Hepatocyte (in vitro differentiated cells): ENCODE results near the gene ARHGEF4. TPM values are rescaled to one million over a fixed set of nuclear protein-coding genes. Genes with fewer than 3 reads are reported as not detected.
"Not testable (repeated sequence)": the region's sequence is repeated elsewhere in the genome, so short reads cannot be mapped to it uniquely, and the experiment has no call there.

Experiments used
- DNase-seq: peaks from one replicate; pipeline ENCODE4 v3.0.0-alpha.2; 2016; ENCODE audit warnings: low spot score
- H2AFZ ChIP-seq: fragments of 200-600 bp; sonication (generic); 2 replicates; pipeline ENCODE4 v1.6.0; 2016; ENCODE audit warnings: antibody characterized with exemption, mild to moderate bottlenecking
- H3K27ac ChIP-seq: fragments of 200-600 bp; sonication (generic); 2 replicates; pipeline ENCODE4 v1.5.1; 2016; ENCODE audit warnings: mild to moderate bottlenecking
- H3K27me3 ChIP-seq: fragments of 200-600 bp; sonication (generic); 2 replicates; pipeline ENCODE4 v1.6.1; 2016
- H3K36me3 ChIP-seq: fragments of 200-600 bp; sonication (generic); replicated peaks from 2 replicates; pipeline ENCODE4 v1.5.1; 2016; ENCODE audit warnings: low read depth; ENCODE audit not compliant: insufficient read depth
- H3K4me1 ChIP-seq: fragments of 200-600 bp; sonication (generic); 2 replicates; pipeline ENCODE4 v1.5.1; 2016; ENCODE audit warnings: mild to moderate bottlenecking, moderate library complexity; ENCODE audit not compliant: insufficient read depth
- H3K4me2 ChIP-seq: fragments of 200-600 bp; sonication (generic); 2 replicates; pipeline ENCODE4 v1.6.0; 2016
- H3K4me3 ChIP-seq: fragments of 200-600 bp; sonication (generic); 2 replicates; pipeline ENCODE4 v1.5.1; 2016; ENCODE audit warnings: mild to moderate bottlenecking
- H3K79me2 ChIP-seq: fragments of 200-600 bp; sonication (generic); 2 replicates; pipeline ENCODE4 v1.6.0; 2017; ENCODE audit warnings: mild to moderate bottlenecking
- H3K9me2 ChIP-seq: fragments of 200-600 bp; sonication (generic); replicated peaks from 2 replicates; pipeline ENCODE4 v1.6.0; 2017; ENCODE audit warnings: mild to moderate bottlenecking; ENCODE audit not compliant: insufficient read depth
- H3K9me3 ChIP-seq: fragments of 200-600 bp; sonication (generic); 2 replicates; pipeline ENCODE4 v1.5.1; 2016; ENCODE audit warnings: low read depth, mild to moderate bottlenecking
- H4K20me1 ChIP-seq: fragments of 200-600 bp; sonication (generic); 2 replicates; pipeline ENCODE4 v1.6.0; 2016; ENCODE audit warnings: mild to moderate bottlenecking; ENCODE audit not compliant: insufficient read depth, poor library complexity, severe bottlenecking
- EZH2 ChIP-seq: fragments of 200-600 bp; sonication (generic); IDR thresholded peaks from 2 replicates; pipeline ENCODE4 v1.6.1; 2016; ENCODE audit warnings: antibody characterized with exemption, mild to moderate bottlenecking, borderline replicate concordance
- EZH2phosphoT487 ChIP-seq: fragments of 200-600 bp; sonication (generic); IDR thresholded peaks from one replicate; pipeline ENCODE4 v1.6.1; 2018; ENCODE audit warnings: antibody characterized with exemption, mild to moderate bottlenecking, low read depth, moderate library complexity; ENCODE audit not compliant: unreplicated experiment, severe bottlenecking
- WGBS: methylation state at CpG from one replicate; pipeline ENCODE4 v1.1.6; 2016; ENCODE audit warnings: low lambda C conversion rate; ENCODE audit errors: missing lambda C conversion rate; 5-methylcytosine and 5-hydroxymethylcytosine counted together
- polyA plus RNA-seq: library from polyadenylated mRNA; unstranded; fragments of >200 nt; fragmentation: Nextera tagmentation; extraction: Ambion mirVana; gene quantifications from 2 replicates; pipeline ENCODE4 v1.2.1, GENCODE V29; 2016
- total RNA-seq: library from RNA; depleted of rRNA; stranded (reverse); fragments of >200 nt; gene quantifications from 2 replicates; pipeline ENCODE4 v1.2.3, GENCODE V29; 2014
- TF ChIP-seq, protein P1 (sequence below): fragments of 200-600 bp; sonication (generic); IDR thresholded peaks from 2 replicates; pipeline ENCODE4 v1.5.1; 2016; ENCODE audit warnings: antibody characterized with exemption, mild to moderate bottlenecking; ENCODE audit not compliant: poor library complexity

The ARHGEF4 gene
- total and polyA plus RNA-seq, 2 experiments from 2014 or later: 11.2 to 15.8 TPM

DNA sequence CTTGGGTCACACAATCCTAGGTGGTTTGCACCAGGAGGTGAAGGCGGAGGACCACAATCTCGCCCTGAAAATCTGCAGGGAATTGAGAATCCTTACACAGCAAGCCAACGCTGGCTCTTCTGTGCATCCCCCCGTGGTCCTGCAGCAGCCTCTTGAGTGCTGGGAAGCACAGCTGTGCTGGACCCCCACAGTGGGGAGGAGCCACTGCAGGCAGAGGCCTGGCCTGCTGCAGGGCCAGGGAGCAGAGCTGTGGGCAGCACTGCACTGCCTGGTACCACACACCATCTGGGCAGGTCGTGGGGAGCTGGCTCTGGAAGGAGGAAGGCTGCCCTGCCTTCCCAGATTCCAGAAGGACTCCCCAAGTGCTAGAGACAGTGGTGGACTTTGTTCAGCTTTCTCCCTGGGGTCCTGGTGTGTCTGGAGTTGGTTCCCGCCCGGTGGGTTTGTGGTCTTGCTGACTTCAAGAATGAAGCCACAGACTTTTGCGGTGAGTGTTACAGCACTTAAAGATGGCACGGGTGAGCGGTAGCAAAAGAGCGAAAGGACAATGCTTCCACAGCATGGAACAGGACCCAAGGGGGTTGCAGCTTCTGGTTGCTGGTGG, 150.3 kb downstream of the ARHGEF4 start:
- no peaks in the 10 kb centered on the region for H4K20me1 ChIP-seq
- H3K27me3 ChIP-seq: no peaks in the 10 kb centered on the region
- no peak overlapping the region for H3K4me2 ChIP-seq
- TF ChIP-seq, protein P1, sequence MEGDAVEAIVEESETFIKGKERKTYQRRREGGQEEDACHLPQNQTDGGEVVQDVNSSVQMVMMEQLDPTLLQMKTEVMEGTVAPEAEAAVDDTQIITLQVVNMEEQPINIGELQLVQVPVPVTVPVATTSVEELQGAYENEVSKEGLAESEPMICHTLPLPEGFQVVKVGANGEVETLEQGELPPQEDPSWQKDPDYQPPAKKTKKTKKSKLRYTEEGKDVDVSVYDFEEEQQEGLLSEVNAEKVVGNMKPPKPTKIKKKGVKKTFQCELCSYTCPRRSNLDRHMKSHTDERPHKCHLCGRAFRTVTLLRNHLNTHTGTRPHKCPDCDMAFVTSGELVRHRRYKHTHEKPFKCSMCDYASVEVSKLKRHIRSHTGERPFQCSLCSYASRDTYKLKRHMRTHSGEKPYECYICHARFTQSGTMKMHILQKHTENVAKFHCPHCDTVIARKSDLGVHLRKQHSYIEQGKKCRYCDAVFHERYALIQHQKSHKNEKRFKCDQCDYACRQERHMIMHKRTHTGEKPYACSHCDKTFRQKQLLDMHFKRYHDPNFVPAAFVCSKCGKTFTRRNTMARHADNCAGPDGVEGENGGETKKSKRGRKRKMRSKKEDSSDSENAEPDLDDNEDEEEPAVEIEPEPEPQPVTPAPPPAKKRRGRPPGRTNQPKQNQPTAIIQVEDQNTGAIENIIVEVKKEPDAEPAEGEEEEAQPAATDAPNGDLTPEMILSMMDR: no peak
- TF ChIP-seq EZH2phosphoT487: no peak
- TF ChIP-seq EZH2: no peak
- no peak overlapping the region for H3K4me3 ChIP-seq
- no peaks in the 10 kb centered on the region for H3K9me3 ChIP-seq
- no peaks in the 10 kb centered on the region for H3K4me1 ChIP-seq
- DNase-seq: no peak
- no peak overlapping the region for H3K27ac ChIP-seq
- no peaks in the 10 kb centered on the region for H3K79me2 ChIP-seq
- H3K36me3 ChIP-seq: no peaks in the 10 kb centered on the region
- no peaks in the 10 kb centered on the region for H3K9me2 ChIP-seq
- 88% methylated on average over 11 of the region's 11 CpGs for WGBS
- no peak overlapping the region for H2AFZ ChIP-seq

DNA sequence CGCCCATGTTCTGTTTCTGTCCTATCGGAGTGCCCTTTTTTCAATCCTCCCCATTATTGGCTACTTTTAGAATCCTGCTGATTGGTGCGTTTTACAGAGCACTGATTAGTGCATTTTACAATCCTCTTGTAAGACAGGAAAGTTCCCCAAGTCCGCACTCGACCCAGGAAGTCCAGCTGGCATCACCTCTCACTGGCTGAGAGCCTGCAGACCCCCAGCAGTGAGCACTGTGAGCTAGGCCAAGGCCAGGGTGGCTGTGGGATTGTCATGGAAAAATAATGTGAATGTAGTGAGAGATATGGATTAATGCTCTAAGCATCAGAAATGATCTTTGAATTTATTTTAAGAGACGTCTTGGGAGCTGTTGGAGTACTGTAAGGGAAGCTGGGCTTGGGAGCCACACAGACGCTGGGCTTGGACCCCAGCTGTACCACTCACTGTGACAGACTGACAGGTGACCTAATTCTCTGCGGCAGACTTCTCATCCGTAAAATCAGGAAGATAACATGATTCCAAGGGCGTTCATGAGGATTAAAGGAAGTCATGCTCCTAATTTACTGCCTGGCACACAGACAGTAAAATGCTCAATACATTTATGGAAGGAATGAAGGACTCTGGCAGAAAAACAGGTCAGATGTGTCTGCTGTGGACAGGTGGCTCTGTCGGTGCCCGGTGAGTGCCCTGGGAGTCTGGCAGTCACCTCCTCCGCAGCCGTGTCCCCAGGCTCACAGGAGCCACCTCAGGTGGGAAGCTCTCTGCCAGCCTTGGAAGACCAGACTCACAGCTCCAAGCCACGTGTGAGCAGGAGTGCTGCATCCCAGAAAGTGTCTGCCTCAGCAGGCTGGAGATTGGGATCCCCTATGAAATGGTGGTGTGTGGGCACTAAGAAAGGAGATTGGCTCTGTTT, 151.1 kb downstream of the ARHGEF4 start:
- H3K4me3 ChIP-seq: no peak overlapping the region
- no peaks in the 10 kb centered on the region for H3K4me1 ChIP-seq
- no peaks in the 10 kb centered on the region for H3K36me3 ChIP-seq
- no peak overlapping the region for H2AFZ ChIP-seq
- H3K79me2 ChIP-seq: no peaks in the 10 kb centered on the region
- no peaks in the 10 kb centered on the region for H4K20me1 ChIP-seq
- WGBS: 80% methylated on average over 14 of the region's 15 CpGs
- no peak overlapping the region for H3K27ac ChIP-seq
- no peak for DNase-seq
- H3K4me2 ChIP-seq: no peak overlapping the region
- TF ChIP-seq, protein P1: no peak
- TF ChIP-seq EZH2phosphoT487 (no peak), EZH2 (no peak)
- H3K9me3 ChIP-seq: no peaks in the 10 kb centered on the region
- no peaks in the 10 kb centered on the region for H3K27me3 ChIP-seq
- no peaks in the 10 kb centered on the region for H3K9me2 ChIP-seq

DNA sequence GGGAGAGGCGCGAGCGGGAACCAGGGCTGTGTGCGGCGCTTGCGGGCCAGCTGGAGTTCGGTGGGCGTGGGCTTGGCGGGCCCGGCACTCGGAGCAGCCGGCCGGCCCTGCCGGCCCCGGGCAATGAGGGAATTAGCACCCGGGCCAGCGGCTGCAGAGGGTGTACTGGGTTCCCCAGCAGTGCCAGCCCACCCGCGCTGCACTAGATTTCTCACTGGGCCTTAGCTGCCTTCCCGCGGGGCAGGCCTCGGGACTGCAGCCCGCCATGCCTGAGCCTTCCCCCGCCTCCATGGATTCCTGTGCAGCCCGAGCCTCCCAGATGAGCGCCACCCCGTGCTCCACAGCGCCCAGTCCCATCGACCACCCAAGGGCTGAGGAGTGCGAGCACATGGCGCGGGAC, 154.7 kb downstream of the ARHGEF4 start:
- H2AFZ ChIP-seq, H3K79me2 ChIP-seq, H3K4me1 ChIP-seq, H3K4me3 ChIP-seq, H3K27ac ChIP-seq, H3K9me3 ChIP-seq, DNase-seq, H3K9me2 ChIP-seq, H3K4me2 ChIP-seq, H3K36me3 ChIP-seq, H3K27me3 ChIP-seq, H4K20me1 ChIP-seq: not testable (repeated sequence)
- 97% methylated on average over 10 of the region's 32 CpGs for WGBS

DNA sequence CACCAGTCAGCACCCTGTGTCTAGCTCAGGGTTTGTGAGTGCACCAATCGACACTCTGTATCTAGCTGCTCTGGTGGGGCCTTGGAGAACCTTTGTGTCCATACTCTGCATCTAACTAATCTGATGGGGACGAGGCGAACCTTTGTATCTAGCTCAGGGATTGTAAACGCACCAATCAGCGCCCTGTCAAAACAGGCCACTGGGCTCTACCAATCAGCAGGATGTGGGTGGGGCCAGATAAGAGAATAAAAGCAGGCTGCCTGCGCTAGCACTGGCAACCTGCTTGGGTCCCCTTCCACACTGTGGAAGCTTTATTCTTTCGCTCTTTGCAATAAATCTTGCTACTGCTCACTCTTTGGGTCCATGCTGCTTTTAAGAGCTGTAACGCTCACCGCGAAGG, 155.3 kb downstream of the ARHGEF4 start:
- H3K9me3 ChIP-seq, H3K79me2 ChIP-seq, H3K27ac ChIP-seq, H3K4me2 ChIP-seq, H3K27me3 ChIP-seq, H3K4me3 ChIP-seq, H4K20me1 ChIP-seq, H2AFZ ChIP-seq, H3K36me3 ChIP-seq, H3K9me2 ChIP-seq, H3K4me1 ChIP-seq, DNase-seq: not testable (repeated sequence)
- 95% methylated on average over 10 of the region's 10 CpGs for WGBS
